Activated naive CD4-positive, alpha-beta T cell treated with anti-CD3 and anti-CD28 coated beads for 36 hours (primary cell): ENCODE data around the gene ARHGAP33. TPM values are rescaled to one million over a fixed set of nuclear protein-coding genes. Genes with fewer than 3 reads are reported as not detected.
"Not testable (repeated sequence)": the region's sequence is repeated elsewhere in the genome, so short reads cannot be mapped to it uniquely, and the experiment has no call there.

Experiments used
- CTCF ChIA-PET: fragments of 350-600 bp; sonication (Branson Sonifier 250); formaldehyde crosslinking; loops from one replicate; lab custom pipeline; 2021; ENCODE audit warnings: antibody characterized with exemption; lab: Charles Lee
- DNase-seq: peaks from one replicate; pipeline ENCODE4 v3.0.0-alpha.2; 2020
- H3K27ac Mint-ChIP-seq: one replicate; pipeline ENCODE4 v1.8.0; 2021; ENCODE audit warnings: mild to moderate bottlenecking, mixed read lengths
- H3K27me3 Mint-ChIP-seq: one replicate; pipeline ENCODE4 v1.8.0; 2021; ENCODE audit warnings: low read depth, mixed read lengths
- H3K36me3 Mint-ChIP-seq: one replicate; pipeline ENCODE4 v1.8.0; 2021; ENCODE audit warnings: low read depth, mixed read lengths
- H3K4me1 Mint-ChIP-seq: one replicate; pipeline ENCODE4 v1.8.0; 2021; ENCODE audit warnings: low read depth, mixed read lengths
- H3K4me3 Mint-ChIP-seq: one replicate; pipeline ENCODE4 v1.8.0; 2021; ENCODE audit warnings: mild to moderate bottlenecking, moderate library complexity, mixed read lengths
- H3K9me3 Mint-ChIP-seq: one replicate; pipeline ENCODE4 v1.8.0; 2021; ENCODE audit warnings: mixed read lengths
- intact Hi-C: fragments of 100-400 bp; cut with micrococcal nuclease; formaldehyde crosslinking; loops from one replicate; pipeline ENCODE4 v1.15.1; 2023
- total RNA-seq, 2 experiments: library from RNA; stranded (reverse); gene quantifications; one replicate each; pipeline ENCODE4 v1.2.3, GENCODE V29; 2021

Gene ARHGAP33
- total RNA-seq, 2 experiments from 2014 or later, result 49.5 to 61.6 TPM

- CTCF ChIA-PET, result no interaction called here
- no peak overlapping the region for H3K4me3 Mint-ChIP-seq
- H3K27me3 Mint-ChIP-seq, result peaks cover 8% of the 10 kb centered on the region
Observed at GRCh38 chr19:35760711-35761349, 14.5 kb upstream of the ARHGAP33 start.

GRCh38 chr19:35764432-35765315, 10.7 kb upstream of the ARHGAP33 start:
- Mint-ChIP-seq H3K4me1 (peaks cover 1% of the 10 kb centered on the region), H3K36me3 (peaks cover 28% of the 10 kb centered on the region), H3K27ac (no peak overlapping the region), H3K9me3 (no peaks in the 10 kb centered on the region), H3K27me3 (no peaks in the 10 kb centered on the region), H3K4me3 (no peak overlapping the region)
- CTCF ChIA-PET, result interaction anchor here (1.0 kb wide), 1 partner anchor 55 kb away, joined by 4 read pairs; no protein-coding TSS in a partner anchor
- DNase-seq, result no peak
- intact Hi-C loops, result no loop called here

More at GRCh38 chr19:35760711-35761349, 14.5 kb upstream of the ARHGAP33 start:
- DNase-seq, result no peak
- Mint-ChIP-seq H3K27ac (no peak overlapping the region), H3K9me3 (no peaks in the 10 kb centered on the region), H3K36me3 (peaks cover 23% of the 10 kb centered on the region), H3K4me1 (peaks cover 19% of the 10 kb centered on the region)
- intact Hi-C loops, result no loop called here

GRCh38 chr19:35766571-35767104, 8.7 kb upstream of the ARHGAP33 start:
- DNase-seq, result no peak
- intact Hi-C loops, result no loop called here
- CTCF ChIA-PET, result no interaction called here
- H3K36me3 Mint-ChIP-seq, result peaks cover 26% of the 10 kb centered on the region
- no peak overlapping the region for H3K27ac Mint-ChIP-seq
- H3K9me3 Mint-ChIP-seq, result no peaks in the 10 kb centered on the region
- H3K4me1 Mint-ChIP-seq, result no peaks in the 10 kb centered on the region
- no peaks in the 10 kb centered on the region for H3K27me3 Mint-ChIP-seq
- no peak overlapping the region for H3K4me3 Mint-ChIP-seq

GRCh38 chr19:35767288-35768081, 7.9 kb upstream of the ARHGAP33 start:
- H3K9me3 Mint-ChIP-seq, result no peaks in the 10 kb centered on the region
- intact Hi-C loops, result no loop called here
- CTCF ChIA-PET, result no interaction called here
- H3K4me1 Mint-ChIP-seq, result no peaks in the 10 kb centered on the region
- H3K4me3 Mint-ChIP-seq, result no peak overlapping the region
- H3K36me3 Mint-ChIP-seq, result peaks cover 20% of the 10 kb centered on the region
- DNase-seq, result no peak
- no peaks in the 10 kb centered on the region for H3K27me3 Mint-ChIP-seq
- H3K27ac Mint-ChIP-seq, result no peak overlapping the region

- Mint-ChIP-seq H3K27ac (no peak overlapping the region), H3K27me3 (no peaks in the 10 kb centered on the region), H3K4me3 (no peak overlapping the region), H3K4me1 (no peaks in the 10 kb centered on the region), H3K9me3 (no peaks in the 10 kb centered on the region), H3K36me3 (peaks cover 20% of the 10 kb centered on the region)
- intact Hi-C loops, result no loop called here
- DNase-seq, result no peak
- CTCF ChIA-PET, result no interaction called here
Observed at GRCh38 chr19:35768082-35768421, 7.3 kb upstream of the ARHGAP33 start.

- DNase-seq, H3K27me3 Mint-ChIP-seq, H3K9me3 Mint-ChIP-seq, intact Hi-C loops, H3K27ac Mint-ChIP-seq, H3K4me3 Mint-ChIP-seq: not testable (repeated sequence)
- Mint-ChIP-seq H3K4me1 (peaks cover 18% of the 10 kb centered on the region), H3K36me3 (peaks cover 11% of the 10 kb centered on the region)
- CTCF ChIA-PET, result interaction anchor here (0.9 to 1.4 kb wide), 2 partner anchors 21 to 78 kb away, joined by 3 read pairs; no protein-coding TSS in a partner anchor
Observed at GRCh38 chr19:35772362-35772761, 3.0 kb upstream of the ARHGAP33 start.

GRCh38 chr19:35773020-35773806, 2.2 kb upstream of the ARHGAP33 start:
- CTCF ChIA-PET, result interaction anchor here (0.9 to 1.4 kb wide), 2 partner anchors 22 to 79 kb away, joined by 3 read pairs; no protein-coding TSS in a partner anchor
- DNase-seq, result no peak
- no peak overlapping the region for H3K27ac Mint-ChIP-seq
- H3K9me3 Mint-ChIP-seq, result no peaks in the 10 kb centered on the region
- H3K4me1 Mint-ChIP-seq, result peaks cover 18% of the 10 kb centered on the region
- no peaks in the 10 kb centered on the region for H3K27me3 Mint-ChIP-seq
- peaks cover 10% of the 10 kb centered on the region for H3K36me3 Mint-ChIP-seq
- H3K4me3 Mint-ChIP-seq, result no peak overlapping the region
- intact Hi-C loops, result no loop called here

- DNase-seq, result no peak
- no peak overlapping the region for H3K27ac Mint-ChIP-seq
- CTCF ChIA-PET, result no interaction called here
- no peaks in the 10 kb centered on the region for H3K27me3 Mint-ChIP-seq
- intact Hi-C loops, result loop anchor here (1.0 to 5.0 kb wide), 9 partner anchors 16 to 280 kb away; partner anchors contain the start of genes ETV2, LIN37, NFKBID and PROSER3
- peak overlapping the region; percentile 78 for H3K4me3 Mint-ChIP-seq
- H3K36me3 Mint-ChIP-seq, result peaks cover 2% of the 10 kb centered on the region
- H3K9me3 Mint-ChIP-seq, result no peaks in the 10 kb centered on the region
- peaks cover 18% of the 10 kb centered on the region for H3K4me1 Mint-ChIP-seq
Observed at GRCh38 chr19:35774274-35775045, 904 bp upstream of the ARHGAP33 start.

- Mint-ChIP-seq H3K27me3 (no peaks in the 10 kb centered on the region), H3K4me1 (peaks cover 18% of the 10 kb centered on the region), H3K9me3 (no peaks in the 10 kb centered on the region), H3K4me3 (peak overlapping the region; percentile 78), H3K36me3 (no peaks in the 10 kb centered on the region), H3K27ac (no peak overlapping the region)
- intact Hi-C loops, result loop anchor here (1.0 to 5.0 kb wide), 9 partner anchors 17 to 279 kb away; partner anchors contain the start of genes ETV2, LIN37, NFKBID and PROSER3
- CTCF ChIA-PET, result no interaction called here
- no peak for DNase-seq
Observed at GRCh38 chr19:35775046-35775297, 392 bp upstream of the ARHGAP33 start.

- CTCF ChIA-PET, result interaction anchor here (0.6 to 1.3 kb wide), 3 partner anchors 82 to 331 kb away, joined by 3 read pairs; no protein-coding TSS in a partner anchor
- no peaks in the 10 kb centered on the region for H3K27me3 Mint-ChIP-seq
- peaks cover 3% of the 10 kb centered on the region for H3K36me3 Mint-ChIP-seq
- intact Hi-C loops, result loop anchor here (5.0 kb wide), 1 partner anchor 134 kb away; the partner anchor contains the start of gene ETV2
- no peaks in the 10 kb centered on the region for H3K9me3 Mint-ChIP-seq
- H3K4me1 Mint-ChIP-seq, result peaks cover 18% of the 10 kb centered on the region
- peak overlapping the region; percentile 78 for H3K4me3 Mint-ChIP-seq
- DNase-seq, result no peak
- H3K27ac Mint-ChIP-seq, result no peak overlapping the region
Observed at GRCh38 chr19:35776102-35776788, 881 bp downstream of the ARHGAP33 start.
